HG03558 (cell line): ENCODE measurements around the gene NRL.

Experiments
- ATAC-seq: cut with Tn5 transposase; IDR thresholded peaks from one replicate; pipeline ENCODE4 v1.9.1; 2021; ENCODE audit warnings: moderate number of reproducible peaks; ENCODE audit not compliant: unreplicated experiment; ENCODE audit errors: extremely low read depth

NRL gene

DNA sequence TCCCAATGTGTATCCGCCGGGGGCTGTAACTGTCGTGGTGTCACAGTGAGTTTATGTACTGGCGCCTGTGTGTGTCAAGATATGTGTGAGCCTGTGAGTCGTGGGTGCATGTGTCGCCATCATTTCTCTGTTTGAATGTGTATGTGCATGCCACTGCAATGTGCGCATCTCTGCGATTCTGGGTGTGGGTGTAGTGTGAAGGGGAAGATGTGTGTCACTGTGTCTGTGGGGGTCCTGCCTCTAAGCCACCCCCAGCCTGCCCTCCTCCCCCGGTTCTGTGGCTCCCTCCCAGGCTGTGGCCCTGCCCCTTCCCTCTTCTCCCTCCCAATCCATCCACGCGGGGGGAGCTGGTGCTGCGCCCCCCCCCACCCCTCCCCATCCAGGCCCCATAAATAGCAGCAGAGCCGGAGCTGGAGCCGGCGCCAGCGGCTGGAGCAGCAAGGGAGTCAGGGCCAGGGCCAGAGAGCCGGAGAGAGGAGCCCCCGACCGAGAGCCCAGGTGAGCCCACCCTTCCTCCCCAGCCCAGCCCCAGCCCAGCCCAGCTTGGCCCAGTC lies 43.5 kb downstream of the NRL start, which contains the start of gene CPNE6:
TSS of gene CPNE6 (plus strand) at position 419 of the 554 bp plus-strand sequence. CDS start 1,375 bp downstream, outside the sequence.
- ATAC-seq, result no peak

DNA sequence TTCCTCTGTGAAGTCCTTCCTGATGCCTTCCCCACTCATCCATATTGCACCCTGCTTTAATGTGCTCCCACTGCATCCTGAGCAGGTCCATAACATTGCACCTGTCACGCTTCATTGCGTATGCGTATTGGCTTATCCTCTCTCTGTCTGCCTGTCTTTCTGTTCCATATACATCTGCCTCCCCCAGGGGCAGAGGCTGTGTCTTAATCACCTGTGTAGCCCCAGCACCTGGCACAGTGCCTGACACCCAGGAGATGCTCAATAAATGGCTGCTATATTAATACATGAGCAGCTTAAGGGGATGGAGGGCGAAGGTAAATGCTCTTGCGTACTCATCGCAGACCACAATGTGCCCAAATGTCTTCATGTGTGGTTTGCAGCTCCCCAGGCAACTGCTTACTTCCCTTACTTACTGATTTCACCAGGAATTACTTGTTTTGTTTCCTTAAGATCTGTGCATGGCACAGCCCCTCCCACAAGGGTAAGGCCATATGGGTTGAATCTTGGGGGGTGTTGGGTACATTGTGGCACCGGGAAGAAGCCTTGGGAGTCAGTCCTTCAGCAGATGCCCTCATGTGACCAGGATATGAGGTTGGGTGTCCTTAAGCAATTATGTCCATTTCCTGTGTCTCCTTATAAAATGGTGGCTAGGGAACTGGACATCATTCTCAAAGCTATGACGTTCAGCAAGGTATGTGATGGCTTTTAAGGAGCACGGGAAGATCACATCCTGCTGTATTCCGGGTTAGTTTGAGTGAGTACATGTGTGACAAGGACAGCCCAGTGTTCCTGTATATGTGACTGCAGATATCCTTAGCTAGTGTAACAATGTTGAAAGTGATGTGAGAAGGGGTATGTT lies 44.2 kb downstream of the NRL start:
- no peak for ATAC-seq

DNA sequence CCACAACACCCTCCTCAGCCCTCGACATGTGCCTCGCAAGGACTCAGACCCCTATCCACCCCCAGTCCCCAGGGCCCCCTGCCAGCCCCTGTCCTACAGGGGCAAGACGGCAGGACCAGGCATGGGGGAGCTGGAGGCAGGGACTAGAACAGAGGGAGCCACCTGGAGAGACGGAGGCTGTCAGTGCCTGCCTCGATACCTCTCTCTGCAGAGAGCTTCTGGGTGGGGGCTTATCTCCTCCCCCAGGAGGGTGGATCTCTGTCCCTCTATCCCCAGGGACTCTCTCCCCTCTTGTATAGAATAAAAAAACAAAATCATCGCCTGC lies 45.4 kb downstream of the NRL start:
- ATAC-seq, result no peak

DNA sequence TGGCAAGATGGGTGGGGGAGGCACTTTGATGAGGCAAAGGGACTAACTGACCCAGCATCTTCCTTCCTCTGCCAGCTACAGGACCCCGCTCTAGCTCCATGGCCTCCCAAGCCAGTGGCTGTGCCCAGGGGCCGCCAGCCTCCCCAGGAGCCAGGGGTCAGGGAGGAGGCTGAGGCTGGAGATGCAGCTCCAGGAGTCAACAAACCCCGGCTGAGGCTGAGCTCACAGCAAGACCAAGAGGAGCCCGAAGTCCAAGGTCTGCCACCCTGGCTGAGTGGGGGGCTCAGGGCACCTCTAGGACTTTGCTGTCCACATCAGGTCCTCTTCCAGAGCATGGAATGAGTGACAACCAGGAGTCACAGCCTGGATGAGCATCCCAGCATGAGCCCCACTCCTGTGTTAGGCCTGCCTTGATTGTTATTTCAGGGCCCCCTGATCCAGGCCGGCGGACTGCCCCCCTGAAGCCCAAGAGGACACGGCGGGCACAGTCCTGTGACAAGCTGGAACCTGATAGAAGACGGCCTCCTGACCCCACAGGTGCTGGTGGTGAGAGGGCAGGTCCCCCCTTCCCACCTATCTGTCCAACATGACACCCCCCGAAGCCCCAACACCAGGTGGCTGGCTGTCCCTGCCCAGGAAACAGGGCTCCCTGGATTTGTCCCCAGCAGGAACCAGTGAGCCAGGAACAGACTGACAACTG lies 45.9 kb downstream of the NRL start:
- ATAC-seq, result no peak

DNA sequence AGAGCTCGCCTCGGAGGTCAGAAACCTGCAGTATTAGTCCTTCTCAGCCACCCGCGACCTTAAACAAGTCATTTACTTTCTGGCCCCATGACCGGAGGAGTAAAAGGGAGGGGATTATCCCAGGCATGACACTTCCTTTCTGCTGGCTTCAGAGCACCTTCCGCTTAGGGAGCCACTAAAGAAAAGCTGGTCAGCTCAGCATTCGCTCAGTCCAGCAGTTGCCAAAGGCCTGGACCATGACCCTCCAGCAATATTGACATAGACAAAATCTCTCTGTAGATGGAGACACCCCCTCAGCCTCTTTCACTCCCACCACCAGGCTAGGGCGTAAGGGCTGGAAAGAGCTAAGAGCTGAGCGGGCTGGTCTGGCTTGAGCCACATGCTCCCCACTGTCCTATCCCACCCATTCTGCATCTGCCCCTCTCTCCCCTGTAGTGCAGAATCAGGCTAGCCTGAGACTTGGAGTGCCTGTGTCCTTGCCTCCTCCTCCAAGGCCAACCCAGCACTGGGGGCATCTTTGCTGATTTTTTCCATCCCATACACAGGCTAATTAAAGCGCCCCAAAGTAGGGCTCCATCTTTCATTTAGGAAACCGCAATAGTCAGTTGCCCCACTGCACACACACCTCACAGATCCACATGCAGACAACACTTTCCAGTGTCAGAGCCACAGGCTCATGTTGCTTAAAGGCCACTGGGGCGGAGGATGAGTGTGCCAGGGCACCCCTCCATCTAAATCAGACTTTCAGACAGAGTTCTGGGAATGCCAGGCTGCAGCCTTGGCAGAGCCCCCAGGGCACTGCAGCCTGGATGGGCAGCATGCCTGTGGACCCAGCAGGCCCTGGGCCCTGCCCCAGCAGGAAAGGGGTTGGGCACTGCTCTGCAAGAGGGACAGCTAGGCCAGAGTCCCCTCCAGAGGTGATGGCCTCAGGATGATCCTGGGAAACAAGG lies 47.3 kb downstream of the NRL start:
- no peak for ATAC-seq

DNA sequence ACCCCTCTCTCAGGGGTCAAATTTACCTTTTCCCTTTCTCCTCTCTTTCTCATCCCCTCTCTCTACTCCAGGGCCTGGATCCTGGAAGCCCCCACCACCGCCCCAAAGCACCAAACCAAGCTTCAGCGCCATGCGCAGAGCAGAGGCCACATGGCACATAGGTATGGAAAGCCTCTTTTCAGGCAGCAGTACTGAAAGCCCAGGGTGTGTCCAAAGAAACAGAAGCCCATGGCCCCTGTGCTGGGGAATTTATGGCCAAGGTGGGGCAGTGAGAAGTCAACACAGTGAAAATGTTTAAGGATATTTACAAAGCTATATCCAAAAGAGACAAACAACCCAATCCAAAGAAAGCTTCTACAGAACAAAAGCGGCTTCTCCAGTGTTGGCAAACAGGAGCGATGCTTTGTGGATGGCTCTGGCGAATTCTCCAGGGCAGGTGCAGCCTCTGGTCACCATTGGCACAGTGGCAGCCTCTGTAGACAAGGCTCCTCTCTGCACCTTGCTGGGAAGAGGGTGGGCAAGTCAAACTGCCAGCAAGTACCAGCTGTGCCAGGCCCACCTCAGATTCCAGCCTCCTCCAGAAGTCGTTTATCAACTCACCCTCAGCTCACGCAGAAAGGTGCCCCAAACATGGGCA lies 48.1 kb downstream of the NRL start:
- no peak for ATAC-seq

DNA sequence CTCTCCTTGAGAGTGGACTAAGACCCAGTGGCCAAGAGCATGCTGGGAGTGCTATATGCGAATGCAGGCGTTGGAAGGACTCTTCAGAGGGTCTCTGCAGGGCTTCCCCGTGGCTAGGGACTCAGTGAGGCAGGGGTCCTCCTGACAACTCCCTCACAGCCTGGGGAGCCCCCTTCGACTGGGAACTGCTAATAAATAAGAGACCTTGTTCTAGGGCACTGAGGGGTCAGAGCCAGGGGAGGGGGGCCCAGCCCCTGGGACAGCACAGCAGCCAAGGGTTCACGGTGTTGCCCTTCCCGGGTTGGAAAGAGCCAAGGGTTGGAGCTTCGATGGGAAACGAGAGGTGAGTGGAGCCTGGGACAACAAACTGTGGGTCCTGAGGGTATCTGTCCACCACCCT lies 49.3 kb downstream of the NRL start:
- ATAC-seq, result no peak

DNA sequence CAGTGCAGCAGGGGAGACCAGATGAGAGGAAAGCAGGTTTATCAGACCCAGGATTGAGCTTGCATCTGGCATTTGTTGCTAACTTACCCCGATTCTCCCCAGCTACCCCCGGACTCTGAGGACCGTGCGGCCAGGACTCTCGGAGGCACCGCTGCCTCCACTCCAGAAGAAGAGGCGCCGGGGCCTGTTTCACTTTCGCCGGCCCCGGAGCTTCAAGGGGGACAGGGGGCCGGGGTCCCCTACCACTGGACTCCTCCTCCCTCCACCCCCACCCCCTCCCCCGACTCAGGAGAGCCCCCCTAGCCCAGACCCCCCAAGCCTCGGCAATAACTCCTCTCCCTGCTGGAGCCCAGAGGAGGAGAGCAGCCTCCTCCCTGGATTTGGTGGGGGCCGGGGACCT lies 49.9 kb downstream of the NRL start:
- ATAC-seq, result no peak

DNA sequence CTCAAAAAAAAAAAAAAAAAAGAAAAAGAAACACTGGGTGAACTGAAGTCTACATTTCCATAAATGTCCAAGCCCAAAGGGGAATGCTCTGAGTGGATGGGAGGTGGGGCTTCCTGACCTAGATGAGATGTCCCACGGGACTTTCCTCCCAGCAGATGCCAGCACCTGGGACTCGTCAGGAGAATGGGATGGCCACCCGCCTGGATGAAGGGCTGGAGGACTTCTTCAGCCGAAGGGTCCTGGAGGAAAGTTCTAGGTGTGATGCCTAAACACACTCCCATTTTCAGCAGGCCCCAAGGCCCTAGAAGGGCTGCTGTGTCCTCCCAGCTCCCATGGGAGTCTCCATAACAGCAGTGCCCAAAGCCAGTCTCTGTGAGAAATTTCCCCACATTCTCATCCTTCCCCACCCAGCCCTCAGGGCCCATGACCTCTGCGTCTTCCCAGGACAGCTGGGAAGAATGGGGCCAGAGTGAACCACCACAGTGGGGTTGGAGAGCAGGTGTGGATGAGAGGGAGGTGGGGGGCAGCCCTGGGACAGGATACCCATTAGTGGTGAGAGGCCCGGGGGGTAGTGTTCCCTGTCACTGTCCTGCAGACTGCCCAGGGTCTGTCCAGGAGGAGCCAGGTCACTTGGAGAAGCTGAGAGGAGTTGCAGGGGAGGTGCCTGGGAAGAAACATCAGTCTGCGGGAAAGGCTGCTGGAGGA lies 50.5 kb downstream of the NRL start:
- ATAC-seq, result no peak

DNA sequence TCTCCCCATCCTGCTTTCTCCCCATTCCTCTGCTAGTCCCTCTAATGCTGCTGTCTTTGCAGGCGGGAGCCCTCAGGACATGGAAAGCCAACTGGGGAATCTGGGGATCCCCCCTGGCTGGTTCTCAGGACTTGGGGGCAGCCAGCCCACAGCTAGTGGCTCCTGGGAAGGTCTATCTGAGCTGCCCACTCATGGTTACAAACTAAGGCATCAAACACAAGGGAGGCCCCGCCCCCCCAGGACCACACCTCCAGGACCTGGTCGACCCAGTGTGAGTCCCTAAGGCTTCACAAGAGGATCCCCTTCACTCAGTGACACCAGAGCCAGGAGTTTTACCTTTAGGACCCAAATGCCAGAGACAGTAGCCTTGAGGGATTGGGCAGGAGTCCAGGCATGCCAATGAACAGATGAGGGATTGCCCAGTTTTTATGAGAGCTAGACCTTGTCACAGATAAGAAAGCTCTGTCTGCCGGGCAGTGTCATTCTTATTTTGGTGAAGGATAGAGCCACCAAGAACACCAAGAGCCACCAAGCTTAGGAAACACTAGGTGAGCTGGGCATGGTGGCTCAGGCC lies 51.4 kb downstream of the NRL start:
- ATAC-seq, result no peak

DNA sequence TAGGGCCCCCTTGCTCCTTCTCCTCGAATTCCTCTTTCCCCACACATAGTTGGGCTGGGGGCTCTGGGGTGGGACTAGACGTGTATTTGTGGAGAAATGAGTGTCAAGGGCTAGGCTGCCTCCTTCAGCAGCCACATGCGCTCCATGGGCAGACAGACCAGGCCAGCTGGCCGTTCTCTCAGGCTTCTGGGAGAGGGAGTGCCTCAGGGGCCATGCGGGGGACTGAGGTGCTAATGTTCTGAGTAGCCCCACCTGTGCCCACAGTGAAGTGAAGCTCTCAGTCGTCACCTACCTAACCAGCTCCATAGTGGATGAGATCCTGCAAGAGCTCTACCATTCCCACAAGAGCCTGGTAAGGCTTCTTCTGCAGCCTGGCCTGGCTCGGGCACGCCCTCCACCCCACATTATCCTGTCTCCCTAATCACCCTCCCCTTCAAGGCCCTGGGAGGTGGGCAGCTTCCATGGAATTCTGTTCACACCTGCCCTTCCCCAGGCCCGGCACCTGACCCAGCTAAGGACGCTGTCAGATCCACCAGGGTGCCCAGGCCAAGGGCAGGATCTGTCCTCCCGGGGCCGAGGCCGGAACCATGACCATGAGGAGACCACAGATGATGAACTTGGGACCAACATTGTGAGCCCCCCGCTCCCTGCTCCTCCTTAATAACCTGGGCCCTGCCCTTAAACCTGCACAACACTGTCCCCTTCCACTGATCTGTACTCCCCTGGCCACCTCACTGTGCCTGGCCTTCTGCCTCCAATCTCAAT lies 52.4 kb downstream of the NRL start:
- no peak for ATAC-seq

DNA sequence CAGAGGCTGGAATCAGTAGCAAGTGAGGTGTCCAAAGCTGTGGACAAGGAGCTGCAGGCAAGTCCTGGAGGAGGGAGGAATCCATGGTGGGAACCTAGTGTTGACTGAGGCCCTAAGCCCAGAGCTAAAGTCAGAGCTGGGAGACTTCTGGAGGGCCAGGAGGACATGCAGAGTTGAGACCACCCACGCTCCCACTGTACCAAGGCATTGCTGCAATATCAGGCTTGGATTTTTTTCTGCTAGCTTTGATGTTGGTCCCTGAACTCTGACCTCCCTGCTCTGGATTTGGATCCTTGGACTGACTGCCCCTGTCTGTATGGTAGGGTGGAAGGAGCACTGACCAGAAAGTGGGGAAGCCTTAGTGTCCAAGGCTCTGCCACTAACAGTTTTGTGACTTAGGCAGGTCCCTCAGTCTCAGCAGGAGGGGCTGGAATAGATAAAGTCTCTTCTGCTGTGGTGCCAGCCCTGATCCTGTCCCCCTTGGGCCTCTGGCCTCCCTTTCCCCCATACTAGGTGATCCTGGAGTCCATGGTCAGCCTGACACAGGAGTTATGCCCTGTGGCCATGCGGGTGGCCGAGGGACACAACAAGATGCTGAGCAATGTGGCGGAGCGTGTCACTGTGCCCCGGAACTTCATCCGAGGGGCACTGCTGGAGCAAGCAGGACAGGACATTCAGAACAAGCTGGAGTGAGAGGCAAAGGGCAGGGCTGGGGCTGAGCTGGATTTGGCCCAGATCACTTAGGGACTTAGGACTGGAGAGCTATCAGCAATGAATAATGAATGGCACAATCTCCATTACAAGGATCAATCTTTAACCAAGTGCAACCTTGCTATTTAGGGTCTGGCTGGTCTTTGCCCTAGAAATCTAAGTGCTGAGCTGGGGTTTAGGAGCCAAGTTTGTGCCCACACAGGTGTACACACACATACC lies 53.5 kb downstream of the NRL start:
- ATAC-seq, result no peak

DNA sequence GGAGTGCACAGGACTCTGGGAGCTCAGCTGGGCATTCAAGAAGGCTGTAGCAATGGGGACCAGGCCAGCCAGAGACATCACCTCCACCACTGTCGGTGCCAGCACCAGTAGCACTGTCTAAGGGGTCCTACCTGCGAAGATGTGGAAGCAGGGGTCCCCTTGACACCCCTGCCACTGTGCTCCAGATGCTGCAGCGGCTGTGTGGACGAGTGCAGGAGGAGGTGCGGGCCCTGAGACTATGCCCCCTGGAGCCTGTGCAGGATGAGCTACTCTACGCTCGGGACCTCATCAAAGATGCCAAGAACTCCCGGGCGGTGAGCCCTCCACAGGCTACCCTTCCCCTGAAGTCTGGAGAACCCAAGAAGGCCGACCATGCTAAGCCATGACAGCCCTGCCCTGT lies 54.3 kb downstream of the NRL start:
- no peak for ATAC-seq

DNA sequence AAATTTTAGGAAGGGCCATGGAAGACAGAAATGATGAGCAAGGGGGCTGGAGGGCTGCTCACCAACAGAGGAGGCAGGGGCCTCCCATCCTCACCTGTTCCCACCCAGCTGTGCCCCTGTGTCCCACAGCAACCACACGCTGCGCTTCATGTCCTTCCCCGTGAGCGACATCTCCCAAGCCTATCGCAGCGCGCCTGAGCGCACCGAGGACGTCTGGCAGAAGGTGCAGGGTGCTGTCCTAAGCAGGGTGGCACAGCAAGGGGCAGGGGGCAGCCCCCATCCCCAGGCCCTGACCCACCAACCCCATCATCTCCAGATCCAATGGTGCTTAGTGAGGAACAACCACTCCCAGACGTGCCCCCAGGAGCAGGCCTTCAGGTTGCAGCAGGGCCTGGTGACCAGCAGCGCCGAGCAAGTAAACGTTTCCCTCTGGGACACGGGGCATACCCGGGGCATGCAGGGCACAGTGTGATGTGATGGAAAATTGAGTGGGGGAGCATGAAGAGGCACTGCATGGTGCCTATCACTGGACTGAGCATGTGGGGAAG lies 54.8 kb downstream of the NRL start:
- ATAC-seq, result no peak

DNA sequence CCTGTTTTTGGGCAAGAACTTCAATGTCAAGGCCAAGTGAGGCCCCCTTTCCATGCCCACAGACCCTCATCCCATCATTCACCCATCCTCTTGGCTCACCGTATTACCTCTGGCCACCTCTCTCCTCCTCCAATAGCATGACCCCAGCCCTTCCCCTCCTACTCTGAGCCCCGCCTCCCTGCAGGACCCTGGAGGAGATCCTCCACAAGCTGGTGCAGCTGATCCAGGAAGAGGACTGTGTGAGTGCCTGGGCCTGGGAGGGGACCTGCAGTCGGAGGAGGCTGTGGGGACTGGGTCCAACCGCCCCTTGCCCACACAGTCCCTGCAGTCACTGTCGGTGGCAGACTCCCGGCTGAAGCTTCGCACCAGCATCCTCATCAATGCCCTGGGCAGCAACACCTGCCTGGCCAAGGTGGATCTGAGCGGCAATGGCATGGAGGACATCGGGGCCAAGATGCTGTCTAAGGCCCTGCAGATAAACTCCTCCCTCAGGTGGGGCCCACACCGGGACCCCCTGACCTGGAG lies 55.7 kb downstream of the NRL start:
- ATAC-seq, result no peak

DNA sequence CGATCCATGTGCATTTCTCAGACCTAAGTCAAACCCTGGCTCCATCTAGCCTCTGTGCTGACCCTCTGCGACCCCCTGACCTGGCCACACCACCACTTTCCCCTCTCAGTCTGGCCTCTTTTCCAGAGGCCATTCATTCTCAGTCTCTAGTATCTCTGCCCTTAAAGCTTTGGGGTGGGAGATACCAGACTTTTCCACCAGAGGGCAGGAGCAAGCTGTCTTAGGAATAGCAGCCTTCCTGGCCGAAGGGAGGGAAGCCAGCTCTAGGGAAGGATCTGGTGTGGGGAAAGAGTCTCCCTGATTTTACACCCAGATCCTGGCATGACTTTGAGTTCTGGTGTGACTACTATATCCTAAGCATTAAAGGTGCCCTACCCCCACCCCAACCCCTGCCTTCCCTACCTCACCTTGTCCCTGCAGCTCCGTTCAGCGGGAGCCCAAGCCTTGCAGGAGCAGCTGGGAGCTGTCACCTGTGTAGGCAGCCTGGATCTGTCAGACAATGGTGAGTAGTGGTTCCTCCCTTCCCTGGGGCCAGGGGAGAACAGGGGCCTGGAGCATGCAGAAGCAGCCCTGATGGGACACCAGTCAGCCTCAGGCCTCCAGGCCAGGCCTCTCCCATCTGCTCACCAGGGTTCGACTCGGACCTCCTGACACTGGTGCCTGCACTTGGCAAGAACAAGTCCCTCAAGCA lies 56.3 kb downstream of the NRL start:
- ATAC-seq, result no peak
